Suprapubic skin (tissue), 4 donors: ENCODE results near the gene SLC16A10.

Source experiments
- CTCF ChIP-seq, 2 donors: fragments of 200-600 bp in 1 of 2; fragments of 450-650 bp in 1 of 2; sonication (generic) in 1 of 2; IDR thresholded peaks; one replicate each; pipeline ENCODE4 v1.5.1; 2016 to 2019; ENCODE audit warnings: antibody characterized with exemption in 2 of 2, mild to moderate bottlenecking in 1 of 2, moderate library complexity in 1 of 2
- EP300 ChIP-seq: sonication (generic); formaldehyde crosslinking; IDR thresholded peaks from one replicate; pipeline ENCODE4 v1.6.1; 2017; ENCODE audit warnings: antibody characterized with exemption
- POLR2A ChIP-seq, 2 donors: fragments of 450-650 bp; IDR thresholded peaks; one replicate each; pipeline ENCODE4 v1.6.1; 2017; ENCODE audit warnings: antibody characterized with exemption in 2 of 2, mild to moderate bottlenecking in 2 of 2, moderate library complexity in 2 of 2
- POLR2AphosphoS5 ChIP-seq, 3 donors: sonication (generic); formaldehyde crosslinking; IDR thresholded peaks; one replicate each; pipeline ENCODE4 v1.6.1; 2017; ENCODE audit warnings: antibody characterized with exemption in 3 of 3

DNA sequence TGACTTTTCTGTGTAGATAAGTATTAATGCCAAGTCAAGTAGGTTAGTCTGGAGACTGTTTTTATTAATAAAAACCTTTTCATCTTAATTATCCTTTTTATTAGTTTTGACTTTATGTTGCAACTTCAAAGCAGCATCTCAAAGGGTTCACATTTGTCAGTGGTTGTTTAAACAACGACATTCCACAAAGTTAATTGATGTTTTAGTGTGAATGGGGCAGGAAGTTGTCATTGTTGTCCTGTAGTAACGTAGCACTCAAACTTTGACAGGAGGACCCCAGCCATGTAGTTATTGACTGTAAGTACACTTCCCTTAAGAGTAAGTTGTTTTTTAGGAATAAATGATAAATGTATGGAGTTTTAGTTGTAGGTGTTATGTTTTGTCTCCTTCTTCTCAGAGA lies 11.3 kb downstream of the SLC16A10 start:
- TF ChIP-seq CTCF (IDR thresholded peaks at IDR 0.05) (no peak), POLR2A (IDR thresholded peaks at IDR 0.05) (no peak), POLR2AphosphoS5 (IDR thresholded peaks at IDR 0.05) (no peak), EP300 (no peak)
